BLaER1 treated with 17β-estradiol and CSF1 and Interleukin-3, amounts not matched to agents 10 nM and 100 nM (cell line): ENCODE data around the gene TTLL13.

Source experiments
- H3K27ac ChIP-seq, 11 experiments: shearing (Covaris generic); formaldehyde crosslinking; 2 replicates each; pipeline ENCODE4 v1.8.1; 2022
- H3K27me3 ChIP-seq, 11 experiments: shearing (Covaris generic); formaldehyde crosslinking; 2 replicates each; pipeline ENCODE4 v1.8.1; 2022
- H3K36me3 ChIP-seq, 11 experiments: shearing (Covaris generic); formaldehyde crosslinking; 2 replicates each; pipeline ENCODE4 v1.8.1; 2022
- H3K4me1 ChIP-seq, 10 experiments: shearing (Covaris generic); formaldehyde crosslinking; 2 replicates each; pipeline ENCODE4 v1.8.1; 2022
- H3K4me2 ChIP-seq, 11 experiments: shearing (Covaris generic); formaldehyde crosslinking; 2 replicates each; pipeline ENCODE4 v1.8.1; 2022
- H3K4me3 ChIP-seq, 10 experiments: shearing (Covaris generic); formaldehyde crosslinking; 2 replicates each; pipeline ENCODE4 v1.8.1; 2022
- H3K9ac ChIP-seq, 11 experiments: shearing (Covaris generic); formaldehyde crosslinking; 2 replicates each; pipeline ENCODE4 v1.8.1; 2022
- H3K9me3 ChIP-seq, 11 experiments: shearing (Covaris generic); formaldehyde crosslinking; replicated peaks in 1 of 11; 2 replicates each; pipeline ENCODE4 v1.8.1; 2022
- H4K20me1 ChIP-seq, 11 experiments: shearing (Covaris generic); formaldehyde crosslinking; 2 replicates each; pipeline ENCODE4 v1.8.1; 2022
- Cebpa-rat ChIP-seq, 11 experiments: shearing (Covaris generic); IDR thresholded peaks; 2 replicates each; pipeline ENCODE4 v1.8.1; 2022

Gene TTLL13

GRCh38 chr15:90249203-90249863 lies at the start of gene TTLL13:
Gene TTLL13 (plus strand): TSS chr15:90249556. CDS start chr15:90250631, 1,075 bp downstream.
- no peaks in the 10 kb centered on the region for H4K20me1 ChIP-seq
- peak within 1 kb of the TSS in 2 of 11 experiments; percentile 20 to 26; a peak in 2 of 22 replicates for H3K27ac ChIP-seq
- peak within 1 kb of the TSS in 10 of 11 experiments; percentile 42 to 71 (median 58); a peak in 19 of 22 replicates for H3K9ac ChIP-seq
- H3K36me3 ChIP-seq, result no peaks in the 10 kb centered on the region
- H3K4me2 ChIP-seq, result peak within 1 kb of the TSS; percentile 86 to 100 (median 94)
- H3K27me3 ChIP-seq, result peaks cover 0 to 16% (median 6%) of the 10 kb centered on the region in 11 experiments; a peak in 9 of 22 replicates
- peak within 1 kb of the TSS; percentile 45 to 68 (median 53) for H3K4me3 ChIP-seq
- TF ChIP-seq Cebpa-rat (IDR thresholded peaks at IDR 0.05), result no peak
- peaks cover 9 to 17% (median 12%) of the 10 kb centered on the region in 10 experiments; a peak in 18 of 20 replicates for H3K4me1 ChIP-seq
- H3K9me3 ChIP-seq, result no peaks in the 10 kb centered on the region

- H3K27ac ChIP-seq, result peak overlapping the region; percentile 51 to 84 (median 79); a peak in 21 of 22 replicates
- no peaks in the 10 kb centered on the region; a peak in 1 of 22 replicates for H3K27me3 ChIP-seq
- H3K4me2 ChIP-seq, result peak overlapping the region; percentile 93 to 100 (median 99)
- H3K9me3 ChIP-seq, result no peaks in the 10 kb centered on the region
- peaks cover 0 to 49% (median 8%) of the 10 kb centered on the region in 11 experiments; a peak in 11 of 22 replicates for H3K36me3 ChIP-seq
- H3K9ac ChIP-seq, result peak overlapping the region; percentile 82 to 89 (median 86)
- H4K20me1 ChIP-seq, result peaks cover 20 to 82% (median 41%) of the 10 kb centered on the region in 11 experiments; a peak in 19 of 22 replicates
- H3K4me3 ChIP-seq, result peak overlapping the region; percentile 90 to 98 (median 94)
- TF ChIP-seq Cebpa-rat (IDR thresholded peaks at IDR 0.05), result no peak
- H3K4me1 ChIP-seq, result peaks cover 47 to 76% (median 54%) of the 10 kb centered on the region in 10 experiments
Measured at GRCh38 chr15:90200534-90201129, 48.7 kb upstream of the TTLL13 start.

GRCh38 chr15:90201130-90201943 lies 48.0 kb upstream of the TTLL13 start, which contains the start of gene SEMA4B:
Gene SEMA4B (plus strand): TSS chr15:90201330. CDS start chr15:90201579, 249 bp downstream.
- Histone ChIP-seq H3K9me3 (no peaks in the 10 kb centered on the region), H3K27ac (peak within 1 kb of the TSS; percentile 51 to 84 (median 79)), H3K4me2 (peak within 1 kb of the TSS; percentile 93 to 100 (median 99)), H3K9ac (peak within 1 kb of the TSS; percentile 82 to 89 (median 86)), H3K27me3 (no peaks in the 10 kb centered on the region; a peak in 1 of 22 replicates), H3K4me1 (peaks cover 54 to 76% (median 60%) of the 10 kb centered on the region in 10 experiments), H4K20me1 (peaks cover 20 to 82% (median 48%) of the 10 kb centered on the region in 11 experiments; a peak in 19 of 22 replicates), H3K4me3 (peak within 1 kb of the TSS; percentile 90 to 98 (median 94)), H3K36me3 (peaks cover 0 to 49% (median 10%) of the 10 kb centered on the region in 11 experiments; a peak in 17 of 22 replicates)
- no peak for TF ChIP-seq Cebpa-rat (IDR thresholded peaks at IDR 0.05)

- Histone ChIP-seq H3K4me1 (peaks cover 58 to 78% (median 65%) of the 10 kb centered on the region in 10 experiments), H3K4me2 (peak overlapping the region; percentile 93 to 100 (median 99)), H3K9ac (peak overlapping the region; percentile 82 to 89 (median 86)), H3K36me3 (peaks cover 2 to 49% (median 16%) of the 10 kb centered on the region in 11 experiments; a peak in 17 of 22 replicates), H3K27me3 (no peaks in the 10 kb centered on the region; a peak in 1 of 22 replicates), H4K20me1 (peaks cover 20 to 84% (median 49%) of the 10 kb centered on the region in 11 experiments; a peak in 19 of 22 replicates), H3K4me3 (peak overlapping the region; percentile 90 to 98 (median 94)), H3K27ac (peak overlapping the region in 10 of 11 experiments; percentile 70 to 84 (median 80); a peak in 19 of 22 replicates), H3K9me3 (no peaks in the 10 kb centered on the region)
- no peak for TF ChIP-seq Cebpa-rat (IDR thresholded peaks at IDR 0.05)
Measured at GRCh38 chr15:90201944-90202375, 47.4 kb upstream of the TTLL13 start.

GRCh38 chr15:90202929-90203328 lies 46.4 kb upstream of the TTLL13 start:
- Histone ChIP-seq H3K4me1 (peaks cover 58 to 79% (median 65%) of the 10 kb centered on the region in 10 experiments), H3K36me3 (peaks cover 10 to 53% (median 22%) of the 10 kb centered on the region in 11 experiments; a peak in 18 of 22 replicates), H3K4me3 (peak overlapping the region in 2 of 10 experiments; percentile 90 to 96; a peak in 3 of 20 replicates), H3K27ac (no peak overlapping the region), H3K4me2 (peak overlapping the region; percentile 93 to 100 (median 99)), H3K27me3 (no peaks in the 10 kb centered on the region; a peak in 1 of 22 replicates), H3K9ac (peak overlapping the region in 3 of 11 experiments; percentile 86 to 89 (median 87); a peak in 2 of 22 replicates), H4K20me1 (peaks cover 20 to 90% (median 51%) of the 10 kb centered on the region in 11 experiments; a peak in 19 of 22 replicates), H3K9me3 (no peaks in the 10 kb centered on the region)
- TF ChIP-seq Cebpa-rat (IDR thresholded peaks at IDR 0.05), result no peak

GRCh38 chr15:90203473-90203872 lies 45.9 kb upstream of the TTLL13 start:
- Histone ChIP-seq H3K9me3 (no peaks in the 10 kb centered on the region), H4K20me1 (peaks cover 20 to 90% (median 51%) of the 10 kb centered on the region in 11 experiments; a peak in 19 of 22 replicates), H3K4me3 (no peak overlapping the region), H3K36me3 (peaks cover 10 to 59% (median 27%) of the 10 kb centered on the region in 11 experiments; a peak in 20 of 22 replicates), H3K27me3 (no peaks in the 10 kb centered on the region; a peak in 1 of 22 replicates), H3K4me2 (peak overlapping the region; percentile 93 to 100 (median 99)), H3K27ac (no peak overlapping the region), H3K9ac (peak overlapping the region in 2 of 11 experiments; percentile 17 to 86; a peak in 2 of 22 replicates), H3K4me1 (peaks cover 58 to 79% (median 65%) of the 10 kb centered on the region in 10 experiments)
- no peak for TF ChIP-seq Cebpa-rat (IDR thresholded peaks at IDR 0.05)

GRCh38 chr15:90203922-90204321 lies 45.4 kb upstream of the TTLL13 start:
- H4K20me1 ChIP-seq, result peaks cover 20 to 90% (median 51%) of the 10 kb centered on the region in 11 experiments; a peak in 19 of 22 replicates
- no peak for TF ChIP-seq Cebpa-rat (IDR thresholded peaks at IDR 0.05)
- H3K9me3 ChIP-seq, result no peaks in the 10 kb centered on the region
- peaks cover 58 to 79% (median 67%) of the 10 kb centered on the region in 10 experiments for H3K4me1 ChIP-seq
- H3K4me2 ChIP-seq, result peak overlapping the region; percentile 93 to 100 (median 99); a peak in 20 of 22 replicates
- no peak overlapping the region for H3K4me3 ChIP-seq
- H3K27ac ChIP-seq, result no peak overlapping the region
- 0 out of 22 replicates have a peak overlapping the region, but pooled peaks of 1 of the 11 experiments have one; percentile 17 for H3K9ac ChIP-seq
- H3K36me3 ChIP-seq, result peaks cover 10 to 62% (median 31%) of the 10 kb centered on the region in 11 experiments; a peak in 20 of 22 replicates
- H3K27me3 ChIP-seq, result no peaks in the 10 kb centered on the region; a peak in 1 of 22 replicates
